SK-N-SH (cell line): ENCODE measurements around the gene ARHGAP42. TPM values are rescaled to one million over a fixed set of nuclear protein-coding genes. Genes with fewer than 3 reads are reported as not detected.

ENCODE experiments used
- CTCF ChIA-PET: fragments of 300-600, 350-600 bp; formaldehyde crosslinking; extraction: SDS; loops from one replicate; lab custom pipeline; 2021; lab: Yijun Ruan, JAX
- POLR2A ChIA-PET: fragments of 350-600 bp; sonication (Branson Sonifier 250); formaldehyde crosslinking; extraction: SDS; loops from one replicate; lab custom pipeline; 2020; ENCODE audit warnings: antibody characterized with exemption, inconsistent platforms; lab: Yijun Ruan, JAX
- DNase-seq: peaks from one replicate; pipeline ENCODE4 v3.0.0; 2012
- H2AFZ ChIP-seq: fragments of 200-600 bp; sonication (generic); 2 replicates; pipeline ENCODE4 v1.8.1; 2016; ENCODE audit warnings: antibody characterized with exemption, mild to moderate bottlenecking, low read depth
- H3F3A ChIP-seq: fragments of 200-600 bp; sonication (generic); replicated peaks from 2 replicates; pipeline ENCODE3; 2016; ENCODE audit warnings: antibody characterized with exemption, mild to moderate bottlenecking; ENCODE audit not compliant: insufficient read depth
- H3K27ac ChIP-seq, 2 experiments: fragments of 200-500 bp in 1 of 2; fragments of 200-600 bp in 1 of 2; sonication (Bioruptor generic) in 1 of 2; sonication (generic), shearing (Covaris generic) in 1 of 2; 2 replicates each; pipeline versions ENCODE4 v1.5.1 to v1.6.1; 2014 to 2016; ENCODE audit warnings: low read depth in 2 of 2, inconsistent platforms in 1 of 2, low read length in 1 of 2, mild to moderate bottlenecking in 1 of 2, mixed read lengths in 1 of 2
- H3K27me3 ChIP-seq: fragments of 200-600 bp; sonication (generic), shearing (Covaris generic); 2 replicates; pipeline ENCODE4 v1.6.1; 2016; ENCODE audit warnings: mixed run types; ENCODE audit not compliant: insufficient read depth
- H3K36me3 ChIP-seq, 2 experiments: fragments of 200-500 bp in 1 of 2; fragments of 200-600 bp in 1 of 2; sonication (Bioruptor generic) in 1 of 2; sonication (generic) in 1 of 2; replicated peaks in 1 of 2; 2 replicates each; pipeline versions ENCODE3 to v1.5.1; 2014 to 2016; ENCODE audit warnings: low read length in 1 of 2, mild to moderate bottlenecking in 1 of 2; ENCODE audit not compliant: insufficient read depth in 2 of 2, control insufficient read depth in 1 of 2
- H3K4me1 ChIP-seq, 2 experiments: fragments of 200-500 bp in 1 of 2; fragments of 200-600 bp in 1 of 2; sonication (Bioruptor generic) in 1 of 2; sonication (generic), shearing (Covaris generic) in 1 of 2; 2 replicates each; pipeline versions ENCODE4 v1.5.1 to v1.6.1; 2014 to 2016; ENCODE audit warnings: low read depth in 1 of 2, low read length in 1 of 2, mixed run types in 1 of 2; ENCODE audit not compliant: insufficient read depth in 2 of 2, control insufficient read depth in 1 of 2
- H3K4me2 ChIP-seq: fragments of 200-600 bp; sonication (generic), shearing (Covaris generic); 2 replicates; pipeline ENCODE4 v1.6.1; 2017; ENCODE audit warnings: mixed run types
- H3K4me3 ChIP-seq, 2 experiments: fragments of 200-500 bp in 1 of 2; fragments of 200-600 bp in 1 of 2; sonication (Bioruptor generic) in 1 of 2; sonication (generic), shearing (Covaris generic) in 1 of 2; 2 replicates each; pipeline versions ENCODE4 v1.5.1 to v1.8.1; 2014 to 2016; ENCODE audit warnings: low read depth in 2 of 2, inconsistent platforms in 1 of 2, low read length in 1 of 2, mild to moderate bottlenecking in 1 of 2, mixed read lengths in 1 of 2, moderate library complexity in 1 of 2
- H3K79me2 ChIP-seq: fragments of 200-600 bp; sonication (generic); 2 replicates; pipeline ENCODE4 v1.8.1; 2017; ENCODE audit warnings: mild to moderate bottlenecking; ENCODE audit not compliant: insufficient read depth
- H3K9ac ChIP-seq: fragments of 200-600 bp; sonication (generic); 2 replicates; pipeline ENCODE4 v1.6.1; 2017; ENCODE audit warnings: mixed run types
- H3K9me2 ChIP-seq: fragments of 200-600 bp; sonication (generic); 2 replicates; pipeline ENCODE4 v1.6.1; 2017; ENCODE audit warnings: mixed run types
- H3K9me3 ChIP-seq: fragments of 200-600 bp; sonication (generic); 2 replicates; pipeline ENCODE4 v1.6.1; 2017; ENCODE audit warnings: mixed run types, mild to moderate bottlenecking, moderate library complexity
- H4K20me1 ChIP-seq: fragments of 200-600 bp; sonication (generic); 2 replicates; pipeline ENCODE4 v1.6.1; 2017; ENCODE audit warnings: mild to moderate bottlenecking, mixed run types; ENCODE audit not compliant: insufficient read depth
- CHD2 ChIP-seq: fragments of 150-350 bp; IDR thresholded peaks from 2 replicates; pipeline ENCODE4 v1.6.1; 2018; ENCODE audit warnings: low read length; ENCODE audit not compliant: partially characterized antibody
- ELF1 ChIP-seq: IDR thresholded peaks from 2 replicates; pipeline ENCODE4 v1.4.0; 2012
- FOSL2 ChIP-seq: IDR thresholded peaks from 2 replicates; pipeline ENCODE4 v1.4.0; 2012; ENCODE audit warnings: low read depth, mild to moderate bottlenecking, moderate library complexity, borderline replicate concordance
- FOXJ3 ChIP-seq: sonication (generic); formaldehyde crosslinking; IDR thresholded peaks from 2 replicates; pipeline ENCODE4 v1.5.1; 2020; ENCODE audit warnings: mild to moderate bottlenecking, missing genetic modification reagents
- FOXM1 ChIP-seq: IDR thresholded peaks from 2 replicates; pipeline ENCODE4 v1.4.0; 2012; ENCODE audit warnings: low read depth, mild to moderate bottlenecking
- GATA2 ChIP-seq: sonication (generic); formaldehyde crosslinking; IDR thresholded peaks from 2 replicates; pipeline ENCODE4 v1.5.0; 2020; ENCODE audit warnings: mild to moderate bottlenecking, missing genetic modification reagents
- MXI1 ChIP-seq: IDR thresholded peaks from 2 replicates; pipeline ENCODE4 v1.6.1; 2012; ENCODE audit warnings: mild to moderate bottlenecking, low read depth, low read length, improper control_type of control experiment
- NFIC ChIP-seq: IDR thresholded peaks from 2 replicates; pipeline ENCODE4 v1.4.0; 2012; ENCODE audit warnings: borderline replicate concordance
- NRF1 ChIP-seq: IDR thresholded peaks from 2 replicates; pipeline ENCODE4 v1.6.1; 2012; ENCODE audit warnings: low read depth, mild to moderate bottlenecking, low read length
- PBX3 ChIP-seq: IDR thresholded peaks from 2 replicates; pipeline ENCODE4; 2012
- POLR2AphosphoS5 ChIP-seq: IDR thresholded peaks from 2 replicates; pipeline ENCODE4 v1.6.1; 2012; ENCODE audit warnings: low read depth, low read length
- RAD21 ChIP-seq: IDR thresholded peaks from 2 replicates; pipeline ENCODE4 v1.6.1; 2012; ENCODE audit warnings: mild to moderate bottlenecking, low read length
- RCOR1 ChIP-seq: fragments of 150-350 bp; IDR thresholded peaks from 2 replicates; pipeline ENCODE4 v1.6.1; 2017; ENCODE audit warnings: antibody characterized with exemption, low read length
- REST ChIP-seq: IDR thresholded peaks from 2 replicates; pipeline ENCODE4 v1.6.1; 2012; ENCODE audit warnings: mild to moderate bottlenecking, low read depth, low read length, moderate library complexity
- SIN3A ChIP-seq: IDR thresholded peaks from 2 replicates; pipeline ENCODE4 v1.6.1; 2012; ENCODE audit warnings: low read depth, mild to moderate bottlenecking, low read length, moderate library complexity, borderline replicate concordance
- USF1 ChIP-seq: IDR thresholded peaks from 2 replicates; pipeline ENCODE4 v1.4.0; 2012; ENCODE audit warnings: low read depth, borderline replicate concordance
- WGBS: methylation state at CpG from one replicate; pipeline ENCODE4 v1.1.6; 2017; ENCODE audit warnings: low lambda C conversion rate; 5-methylcytosine and 5-hydroxymethylcytosine counted together
- polyA plus RNA-seq, 3 experiments: library from polyadenylated mRNA; depleted of rRNA; stranded (reverse); fragments of >200 nt; gene quantifications; 2 replicates each; pipeline ENCODE4 v1.2.3, GENCODE V29; 2012

ARHGAP42 gene
- polyA plus RNA-seq, 1 of the 3 experiments (the other 2 are of a cell fraction), result 0.02 TPM

- CTCF ChIA-PET, result no interaction called here
- TF ChIP-seq PBX3, result no peak
- TF ChIP-seq NRF1, result no peak
- no peak for TF ChIP-seq RAD21
- TF ChIP-seq FOXJ3, result no peak
- TF ChIP-seq FOXM1, result no peak
- no peak for TF ChIP-seq GATA2
- TF ChIP-seq FOSL2, result no peak
- TF ChIP-seq CHD2, result no peak
- no peak for TF ChIP-seq ELF1
- no peak for TF ChIP-seq NFIC
- TF ChIP-seq RCOR1, result no peak
- no peak for TF ChIP-seq SIN3A
- TF ChIP-seq POLR2AphosphoS5, result no peak
- no peak for TF ChIP-seq USF1
- no peak for TF ChIP-seq MXI1
- no peak for TF ChIP-seq REST
- POLR2A ChIA-PET, result no interaction called here
- H3K4me3 ChIP-seq, result no peak overlapping the region
- no peaks in the 10 kb centered on the region for H3K79me2 ChIP-seq
- H4K20me1 ChIP-seq, result no peaks in the 10 kb centered on the region
- WGBS, result 59% methylated on average over 2 of the region's 2 CpGs
- H3K9me2 ChIP-seq, result no peaks in the 10 kb centered on the region
- no peak overlapping the region for H3K9ac ChIP-seq
- H3K4me2 ChIP-seq, result no peak overlapping the region
- no peaks in the 10 kb centered on the region for H3K36me3 ChIP-seq
- H3F3A ChIP-seq, result no peaks in the 10 kb centered on the region
- no peak overlapping the region for H2AFZ ChIP-seq
- H3K27ac ChIP-seq, result no peak overlapping the region
- no peaks in the 10 kb centered on the region for H3K4me1 ChIP-seq
- H3K9me3 ChIP-seq, result no peaks in the 10 kb centered on the region
- no peak for DNase-seq
- 0 out of 2 replicates have a peak, but pooled peaks cover 5% of the 10 kb centered on the region for H3K27me3 ChIP-seq
These were observed 241.3 kb downstream of the ARHGAP42 start for GRCh38 chr11:100928426-100928825.
